Right atrium auricular region (tissue), 2 donors: ENCODE results near the gene PLGRKT. TPM values are rescaled to one million over a fixed set of nuclear protein-coding genes. Genes with fewer than 3 reads are reported as not detected.

Experiments
- DNase-seq: peaks from one replicate; pipeline ENCODE4 v3.0.0-alpha.2; 2019; ENCODE audit warnings: low spot score
- H3K27ac ChIP-seq, 2 donors: fragments of 200-600 bp; sonication (generic); 1 replicate in 1 of 2; 2 replicates in 1 of 2; pipeline ENCODE4 v1.5.1; 2016 to 2019
- H3K27me3 ChIP-seq, 2 donors: fragments of 200-600 bp; sonication (generic); one replicate each; pipeline versions ENCODE4 v1.5.1 to v1.6.0; 2017 to 2019
- H3K36me3 ChIP-seq: fragments of 200-600 bp; sonication (generic); one replicate; pipeline ENCODE4 v1.5.1; 2016
- H3K4me1 ChIP-seq, 2 donors: fragments of 200-600 bp; sonication (generic); one replicate each; pipeline versions ENCODE4 v1.5.1 to v1.6.0; 2017 to 2019
- H3K4me3 ChIP-seq, 2 donors: fragments of 200-600 bp; sonication (generic); 1 replicate in 1 of 2; 2 replicates in 1 of 2; pipeline ENCODE4 v1.5.1; 2017 to 2019; ENCODE audit warnings: mild to moderate bottlenecking in 1 of 2, moderate library complexity in 1 of 2
- H3K9me3 ChIP-seq, 2 donors: fragments of 200-600 bp; sonication (generic); one replicate each; pipeline ENCODE4 v1.5.1; 2019
- total RNA-seq, 2 donors: library from RNA; depleted of rRNA; stranded (reverse); fragments of >200 nt; gene quantifications; one replicate each; pipeline ENCODE4 v1.1.0, GENCODE V29; 2016
- TF ChIP-seq, protein P1 (sequence below), 2 donors: fragments of 200-600 bp; sonication (generic); IDR thresholded peaks; one replicate each; pipeline ENCODE4 v1.5.1; 2019; ENCODE audit warnings: antibody characterized with exemption in 2 of 2

The PLGRKT gene, protein sequence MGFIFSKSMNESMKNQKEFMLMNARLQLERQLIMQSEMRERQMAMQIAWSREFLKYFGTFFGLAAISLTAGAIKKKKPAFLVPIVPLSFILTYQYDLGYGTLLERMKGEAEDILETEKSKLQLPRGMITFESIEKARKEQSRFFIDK
- total RNA-seq: 10 to 100 TPM; 17.6 to 30.4 TPM

GRCh38 chr9:5437254-5438216 is at the start of gene PLGRKT:
Gene PLGRKT, minus strand, starts transcription at chr9:5437925. Its CDS starts 5,948 bp downstream, at chr9:5431977.
- Histone ChIP-seq H3K36me3 (peaks cover 4% of the 10 kb centered on the region), H3K9me3 (no peaks in the 10 kb centered on the region), H3K4me1 (peaks cover 0 to 19% of the 10 kb centered on the region in 2 donors), H3K27me3 (no peaks in the 10 kb centered on the region), H3K27ac (peak within 1 kb of the TSS; percentile 91 to 93), H3K4me3 (peak within 1 kb of the TSS; percentile 62 to 74)
- peak; percentile 97 for DNase-seq
- TF ChIP-seq, protein P1, sequence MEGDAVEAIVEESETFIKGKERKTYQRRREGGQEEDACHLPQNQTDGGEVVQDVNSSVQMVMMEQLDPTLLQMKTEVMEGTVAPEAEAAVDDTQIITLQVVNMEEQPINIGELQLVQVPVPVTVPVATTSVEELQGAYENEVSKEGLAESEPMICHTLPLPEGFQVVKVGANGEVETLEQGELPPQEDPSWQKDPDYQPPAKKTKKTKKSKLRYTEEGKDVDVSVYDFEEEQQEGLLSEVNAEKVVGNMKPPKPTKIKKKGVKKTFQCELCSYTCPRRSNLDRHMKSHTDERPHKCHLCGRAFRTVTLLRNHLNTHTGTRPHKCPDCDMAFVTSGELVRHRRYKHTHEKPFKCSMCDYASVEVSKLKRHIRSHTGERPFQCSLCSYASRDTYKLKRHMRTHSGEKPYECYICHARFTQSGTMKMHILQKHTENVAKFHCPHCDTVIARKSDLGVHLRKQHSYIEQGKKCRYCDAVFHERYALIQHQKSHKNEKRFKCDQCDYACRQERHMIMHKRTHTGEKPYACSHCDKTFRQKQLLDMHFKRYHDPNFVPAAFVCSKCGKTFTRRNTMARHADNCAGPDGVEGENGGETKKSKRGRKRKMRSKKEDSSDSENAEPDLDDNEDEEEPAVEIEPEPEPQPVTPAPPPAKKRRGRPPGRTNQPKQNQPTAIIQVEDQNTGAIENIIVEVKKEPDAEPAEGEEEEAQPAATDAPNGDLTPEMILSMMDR (IDR thresholded peaks at IDR 0.05): peak in 1 of 2 donors; percentile 49

- TF ChIP-seq, protein P1 (IDR thresholded peaks at IDR 0.05): no peak
- Histone ChIP-seq H3K27me3 (no peaks in the 10 kb centered on the region), H3K4me1 (no peaks in the 10 kb centered on the region), H3K27ac (no peak overlapping the region), H3K36me3 (no peaks in the 10 kb centered on the region), H3K4me3 (no peak overlapping the region), H3K9me3 (no peaks in the 10 kb centered on the region)
- DNase-seq: no peak
Observed at GRCh38 chr9:5486988-5487387, 49.3 kb upstream of the PLGRKT start.

DNA sequence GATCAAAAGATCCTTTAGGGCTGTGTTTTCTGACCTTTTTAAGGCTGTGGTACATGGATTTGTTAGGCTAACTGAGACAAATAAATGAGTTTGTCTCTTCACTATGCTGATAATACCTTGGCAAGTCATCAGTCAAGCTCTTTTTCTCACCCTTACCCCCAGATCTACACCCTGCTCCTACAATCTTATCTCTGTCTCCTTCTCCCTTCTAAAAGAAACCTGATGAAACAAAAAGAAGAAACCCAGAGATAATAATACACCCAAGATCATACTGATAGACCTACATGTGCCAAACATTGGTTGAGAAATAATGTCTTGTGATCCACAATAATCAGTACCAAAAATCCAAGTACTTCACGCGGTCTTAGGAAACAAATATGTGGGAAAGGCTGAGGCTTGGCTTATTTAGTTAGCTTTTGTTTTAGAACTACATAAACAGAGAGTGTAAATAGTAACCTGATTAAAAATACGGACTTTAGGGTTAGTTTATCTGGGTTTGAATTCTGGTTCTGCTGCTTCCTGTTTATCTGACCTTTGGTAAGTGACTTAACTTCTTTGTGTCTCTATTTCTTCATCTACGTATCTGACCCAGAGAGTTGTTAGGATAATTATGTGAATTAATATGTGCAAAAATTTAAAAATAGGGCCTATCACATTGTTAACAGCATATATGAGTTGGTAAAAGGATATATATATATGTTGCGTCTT is 47.8 kb upstream of the PLGRKT start:
- no peaks in the 10 kb centered on the region for H3K9me3 ChIP-seq

GRCh38 chr9:5483306-5483705 is 45.6 kb upstream of the PLGRKT start:
- Histone ChIP-seq H3K36me3 (no peaks in the 10 kb centered on the region), H3K9me3 (no peaks in the 10 kb centered on the region)
- TF ChIP-seq, protein P1 (IDR thresholded peaks at IDR 0.05): no peak

More for the DNA sequence above, 47.8 kb upstream of the PLGRKT start:
- no peak for DNase-seq
- TF ChIP-seq, protein P1 (IDR thresholded peaks at IDR 0.05): no peak
- Histone ChIP-seq H3K4me1 (no peaks in the 10 kb centered on the region), H3K36me3 (no peaks in the 10 kb centered on the region), H3K4me3 (no peak overlapping the region), H3K27ac (no peak overlapping the region), H3K27me3 (no peaks in the 10 kb centered on the region)

DNA sequence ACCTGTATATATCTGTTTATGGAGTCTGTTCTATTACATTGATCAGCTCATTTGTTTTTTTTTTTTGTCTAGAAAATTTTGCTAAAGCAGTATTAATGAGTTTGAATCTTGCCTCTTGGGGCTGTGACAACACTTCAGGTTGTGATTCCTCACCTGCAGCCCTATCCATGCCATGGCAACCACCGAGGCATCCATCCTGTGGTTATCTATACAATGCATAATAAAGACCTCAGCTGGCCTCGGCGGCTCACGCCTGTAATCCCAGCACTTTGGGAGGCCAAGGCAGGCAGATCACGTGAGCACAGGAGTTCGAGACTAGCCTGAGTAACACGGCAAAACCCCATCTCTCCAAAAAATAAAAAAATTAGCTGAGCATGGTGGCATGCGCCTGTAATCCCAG is 44.5 kb upstream of the PLGRKT start:
- Histone ChIP-seq H3K27ac (no peak overlapping the region), H3K4me3 (no peak overlapping the region), H3K36me3 (no peaks in the 10 kb centered on the region), H3K9me3 (no peaks in the 10 kb centered on the region), H3K4me1 (no peaks in the 10 kb centered on the region), H3K27me3 (no peaks in the 10 kb centered on the region)
- TF ChIP-seq, protein P1 (IDR thresholded peaks at IDR 0.05): no peak
- no peak for DNase-seq

More at GRCh38 chr9:5483306-5483705, 45.6 kb upstream of the PLGRKT start:
- Histone ChIP-seq H3K27me3 (no peaks in the 10 kb centered on the region), H3K27ac (no peak overlapping the region), H3K4me3 (no peak overlapping the region), H3K4me1 (no peaks in the 10 kb centered on the region)
- DNase-seq: no peak
